ENCODE measurements around the gene SORL1-AS1.

The SORL1-AS1 gene

GRCh38 chr11:121472312-121472711, 19.5 kb upstream of the SORL1-AS1 start:
- Histone ChIP-seq H3K4me3 (ENCODE audit: low read depth, low read length) (no peak overlapping the region), H3K27ac (no peak overlapping the region), H3K27me3 (ENCODE audit: insufficient read depth, low read depth, severe bottlenecking) (no peaks in the 10 kb centered on the region), H3K36me3 (no peaks in the 10 kb centered on the region), H3K9me3 (ENCODE audit: severe bottlenecking) (no peaks in the 10 kb centered on the region)
- DNase-seq: no peak
- TF ChIP-seq, protein P1, sequence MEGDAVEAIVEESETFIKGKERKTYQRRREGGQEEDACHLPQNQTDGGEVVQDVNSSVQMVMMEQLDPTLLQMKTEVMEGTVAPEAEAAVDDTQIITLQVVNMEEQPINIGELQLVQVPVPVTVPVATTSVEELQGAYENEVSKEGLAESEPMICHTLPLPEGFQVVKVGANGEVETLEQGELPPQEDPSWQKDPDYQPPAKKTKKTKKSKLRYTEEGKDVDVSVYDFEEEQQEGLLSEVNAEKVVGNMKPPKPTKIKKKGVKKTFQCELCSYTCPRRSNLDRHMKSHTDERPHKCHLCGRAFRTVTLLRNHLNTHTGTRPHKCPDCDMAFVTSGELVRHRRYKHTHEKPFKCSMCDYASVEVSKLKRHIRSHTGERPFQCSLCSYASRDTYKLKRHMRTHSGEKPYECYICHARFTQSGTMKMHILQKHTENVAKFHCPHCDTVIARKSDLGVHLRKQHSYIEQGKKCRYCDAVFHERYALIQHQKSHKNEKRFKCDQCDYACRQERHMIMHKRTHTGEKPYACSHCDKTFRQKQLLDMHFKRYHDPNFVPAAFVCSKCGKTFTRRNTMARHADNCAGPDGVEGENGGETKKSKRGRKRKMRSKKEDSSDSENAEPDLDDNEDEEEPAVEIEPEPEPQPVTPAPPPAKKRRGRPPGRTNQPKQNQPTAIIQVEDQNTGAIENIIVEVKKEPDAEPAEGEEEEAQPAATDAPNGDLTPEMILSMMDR (IDR thresholded peaks at IDR 0.05; ENCODE audit: low read depth, low read length): no peak

- Histone ChIP-seq H3K4me3 (ENCODE audit: low read depth, low read length) (no peak overlapping the region), H3K9me3 (ENCODE audit: severe bottlenecking) (no peaks in the 10 kb centered on the region), H3K27me3 (ENCODE audit: insufficient read depth, low read depth, severe bottlenecking) (no peaks in the 10 kb centered on the region), H3K36me3 (no peaks in the 10 kb centered on the region), H3K27ac (no peak overlapping the region)
- DNase-seq: no peak
- TF ChIP-seq, protein P1 (IDR thresholded peaks at IDR 0.05; ENCODE audit: low read depth, low read length): no peak
Observed at GRCh38 chr11:121471167-121471566, 18.4 kb upstream of the SORL1-AS1 start.

DNA sequence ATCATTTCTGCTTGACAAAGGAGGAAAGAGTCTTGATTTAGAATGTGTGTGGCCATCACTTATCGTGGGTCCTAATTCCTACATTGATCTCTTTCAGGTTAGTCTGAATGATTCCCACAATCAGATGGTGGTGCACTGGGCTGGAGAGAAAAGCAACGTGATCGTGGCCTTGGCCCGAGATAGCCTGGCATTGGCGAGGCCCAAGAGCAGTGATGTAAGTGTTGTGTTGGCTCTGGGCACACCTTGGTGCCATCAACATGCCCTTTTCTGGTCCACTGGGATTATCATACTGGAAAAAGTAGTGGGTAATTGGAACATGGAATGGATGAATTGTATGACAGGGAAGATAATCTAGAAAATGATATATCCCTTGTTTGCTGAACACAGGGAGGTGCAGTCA, 17.1 kb upstream of the SORL1-AS1 start:
- Histone ChIP-seq H3K27ac (no peak overlapping the region), H3K36me3 (no peaks in the 10 kb centered on the region), H3K9me3 (ENCODE audit: severe bottlenecking) (no peaks in the 10 kb centered on the region), H3K4me3 (ENCODE audit: low read depth, low read length) (no peak overlapping the region), H3K27me3 (ENCODE audit: insufficient read depth, low read depth, severe bottlenecking) (no peaks in the 10 kb centered on the region)
- TF ChIP-seq, protein P1 (IDR thresholded peaks at IDR 0.05; ENCODE audit: low read depth, low read length): no peak
- DNase-seq: no peak

GRCh38 chr11:121467965-121468364, 15.2 kb upstream of the SORL1-AS1 start:
- no peak overlapping the region for H3K27ac ChIP-seq
- peak; percentile 35 for DNase-seq
- no peaks in the 10 kb centered on the region for H3K36me3 ChIP-seq
- H3K9me3 ChIP-seq (ENCODE audit: severe bottlenecking): no peaks in the 10 kb centered on the region
- H3K27me3 ChIP-seq (ENCODE audit: insufficient read depth, low read depth, severe bottlenecking): no peaks in the 10 kb centered on the region
- H3K4me3 ChIP-seq (ENCODE audit: low read depth, low read length): no peak overlapping the region
- TF ChIP-seq, protein P1 (IDR thresholded peaks at IDR 0.05; ENCODE audit: low read depth, low read length): no peak

DNA sequence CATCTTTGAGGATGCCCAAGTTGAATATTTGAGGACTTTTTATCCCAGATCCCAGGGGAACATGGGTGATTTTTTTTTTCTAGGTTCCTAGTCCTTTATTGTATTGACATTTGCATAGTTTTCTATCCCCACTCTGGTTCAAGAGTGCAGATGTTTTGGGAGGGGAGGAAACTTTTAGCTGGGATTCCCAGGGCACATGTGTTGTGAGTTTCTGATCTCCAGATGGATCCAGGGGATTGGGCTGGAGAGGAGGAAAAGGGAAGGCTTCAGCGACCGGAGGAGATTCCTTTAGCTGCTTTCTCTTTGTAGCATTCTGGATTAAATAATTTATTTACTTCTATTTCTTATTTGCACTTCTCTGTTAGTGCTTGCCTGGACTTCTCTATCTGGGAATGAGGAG, 14.7 kb upstream of the SORL1-AS1 start:
- 0 out of 2 replicates have a peak overlapping the region, but pooled peaks have one; percentile 6 for H3K27ac ChIP-seq
- H3K36me3 ChIP-seq: no peaks in the 10 kb centered on the region
- DNase-seq: no peak
- no peak overlapping the region for H3K4me3 ChIP-seq (ENCODE audit: low read depth, low read length)
- TF ChIP-seq, protein P1 (IDR thresholded peaks at IDR 0.05; ENCODE audit: low read depth, low read length): no peak
- H3K9me3 ChIP-seq (ENCODE audit: severe bottlenecking): no peaks in the 10 kb centered on the region
- H3K27me3 ChIP-seq (ENCODE audit: insufficient read depth, low read depth, severe bottlenecking): no peaks in the 10 kb centered on the region

- peak; percentile 90 for DNase-seq
- TF ChIP-seq, protein P1 (IDR thresholded peaks at IDR 0.05; ENCODE audit: low read depth, low read length): no peak
- H3K27ac ChIP-seq: peak overlapping the region; percentile 47; the same call in 1 of the 2 replicates
Observed at GRCh38 chr11:121466063-121466794, 13.5 kb upstream of the SORL1-AS1 start.

More at GRCh38 chr11:121466063-121466794, 13.5 kb upstream of the SORL1-AS1 start:
- H3K9me3 ChIP-seq (ENCODE audit: severe bottlenecking): no peaks in the 10 kb centered on the region
- no peak overlapping the region for H3K4me3 ChIP-seq (ENCODE audit: low read depth, low read length)
- H3K36me3 ChIP-seq: no peaks in the 10 kb centered on the region
- H3K27me3 ChIP-seq (ENCODE audit: insufficient read depth, low read depth, severe bottlenecking): no peaks in the 10 kb centered on the region

All from WERI-Rb-1 (cell line).